Measurements from ENCODE around the gene SLC27A5. TPM values are rescaled to one million over a fixed set of nuclear protein-coding genes. Genes with fewer than 3 reads are reported as not detected.

The SLC27A5 gene
- total and polyA plus RNA-seq, 2 of the 13 experiments (the other 11 are each of a cell fraction or from before 2014, with no cell fraction given), result 30.3 to 40.2 TPM

GRCh38 chr19:58511353-58512208 is at the start of gene SLC27A5 (continued):
- no peak for TF ChIP-seq PBX2 (CRISPR knock-in tag; IDR thresholded peaks at IDR 0.05)
- TF ChIP-seq ZNF337 (CRISPR knock-in tag; IDR thresholded peaks at IDR 0.05; ENCODE audit: borderline replicate concordance, low read depth), result no peak
- no peak for TF ChIP-seq ZNF317 (CRISPR knock-in tag; IDR thresholded peaks at IDR 0.05)
- TF ChIP-seq ZNF121 (CRISPR knock-in tag; IDR thresholded peaks at IDR 0.05), result peak; percentile 100
- TF ChIP-seq PAWR (CRISPR knock-in tag; IDR thresholded peaks at IDR 0.05; ENCODE audit: borderline replicate concordance), result no peak
- TF ChIP-seq, protein P1, sequence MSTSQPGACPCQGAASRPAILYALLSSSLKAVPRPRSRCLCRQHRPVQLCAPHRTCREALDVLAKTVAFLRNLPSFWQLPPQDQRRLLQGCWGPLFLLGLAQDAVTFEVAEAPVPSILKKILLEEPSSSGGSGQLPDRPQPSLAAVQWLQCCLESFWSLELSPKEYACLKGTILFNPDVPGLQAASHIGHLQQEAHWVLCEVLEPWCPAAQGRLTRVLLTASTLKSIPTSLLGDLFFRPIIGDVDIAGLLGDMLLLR (CRISPR knock-in tag; IDR thresholded peaks at IDR 0.05), result 0 out of 2 replicates have a peak, but pooled peaks have one; percentile 1
- peak; percentile 68 for TF ChIP-seq ARNTL (CRISPR knock-in tag; IDR thresholded peaks at IDR 0.05)
- no peak for TF ChIP-seq ZBTB3 (CRISPR knock-in tag; IDR thresholded peaks at IDR 0.05; ENCODE audit: borderline replicate concordance, low read depth)
- TF ChIP-seq TBX3 (IDR thresholded peaks at IDR 0.05; ENCODE audit: borderline replicate concordance), result no peak
- TF ChIP-seq ZSCAN20 (CRISPR knock-in tag; IDR thresholded peaks at IDR 0.05; ENCODE audit: borderline replicate concordance), result no peak
- TF ChIP-seq ZFYVE20 (CRISPR knock-in tag; IDR thresholded peaks at IDR 0.05; ENCODE audit: borderline replicate concordance, low read depth), result 0 out of 2 replicates have a peak, but pooled peaks have one; percentile 33
- no peak for TF ChIP-seq ZSCAN29 (CRISPR knock-in tag; conservative IDR thresholded peaks at IDR 0.05)
- TF ChIP-seq, protein P2, sequence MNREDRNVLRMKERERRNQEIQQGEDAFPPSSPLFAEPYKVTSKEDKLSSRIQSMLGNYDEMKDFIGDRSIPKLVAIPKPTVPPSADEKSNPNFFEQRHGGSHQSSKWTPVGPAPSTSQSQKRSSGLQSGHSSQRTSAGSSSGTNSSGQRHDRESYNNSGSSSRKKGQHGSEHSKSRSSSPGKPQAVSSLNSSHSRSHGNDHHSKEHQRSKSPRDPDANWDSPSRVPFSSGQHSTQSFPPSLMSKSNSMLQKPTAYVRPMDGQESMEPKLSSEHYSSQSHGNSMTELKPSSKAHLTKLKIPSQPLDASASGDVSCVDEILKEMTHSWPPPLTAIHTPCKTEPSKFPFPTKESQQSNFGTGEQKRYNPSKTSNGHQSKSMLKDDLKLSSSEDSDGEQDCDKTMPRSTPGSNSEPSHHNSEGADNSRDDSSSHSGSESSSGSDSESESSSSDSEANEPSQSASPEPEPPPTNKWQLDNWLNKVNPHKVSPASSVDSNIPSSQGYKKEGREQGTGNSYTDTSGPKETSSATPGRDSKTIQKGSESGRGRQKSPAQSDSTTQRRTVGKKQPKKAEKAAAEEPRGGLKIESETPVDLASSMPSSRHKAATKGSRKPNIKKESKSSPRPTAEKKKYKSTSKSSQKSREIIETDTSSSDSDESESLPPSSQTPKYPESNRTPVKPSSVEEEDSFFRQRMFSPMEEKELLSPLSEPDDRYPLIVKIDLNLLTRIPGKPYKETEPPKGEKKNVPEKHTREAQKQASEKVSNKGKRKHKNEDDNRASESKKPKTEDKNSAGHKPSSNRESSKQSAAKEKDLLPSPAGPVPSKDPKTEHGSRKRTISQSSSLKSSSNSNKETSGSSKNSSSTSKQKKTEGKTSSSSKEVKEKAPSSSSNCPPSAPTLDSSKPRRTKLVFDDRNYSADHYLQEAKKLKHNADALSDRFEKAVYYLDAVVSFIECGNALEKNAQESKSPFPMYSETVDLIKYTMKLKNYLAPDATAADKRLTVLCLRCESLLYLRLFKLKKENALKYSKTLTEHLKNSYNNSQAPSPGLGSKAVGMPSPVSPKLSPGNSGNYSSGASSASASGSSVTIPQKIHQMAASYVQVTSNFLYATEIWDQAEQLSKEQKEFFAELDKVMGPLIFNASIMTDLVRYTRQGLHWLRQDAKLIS (CRISPR knock-in tag; IDR thresholded peaks at IDR 0.05), result no peak
- TF ChIP-seq BRCA1 (CRISPR knock-in tag; IDR thresholded peaks at IDR 0.05), result no peak
- TF ChIP-seq MIER2 (CRISPR knock-in tag; IDR thresholded peaks at IDR 0.05), result no peak
- TF ChIP-seq ZFP1 (CRISPR knock-in tag; IDR thresholded peaks at IDR 0.05), result no peak
- TF ChIP-seq NRL (CRISPR knock-in tag; IDR thresholded peaks at IDR 0.05; ENCODE audit: borderline replicate concordance), result no peak
- TF ChIP-seq YEATS4 (CRISPR knock-in tag; IDR thresholded peaks at IDR 0.05; ENCODE audit: borderline replicate concordance), result peak; percentile 67; the same call in 1 of the 2 replicates
- no peak for TF ChIP-seq MAFK (conservative IDR thresholded peaks at IDR 0.05 in 1 of 2, IDR thresholded peaks at IDR 0.05 in 1 of 2; ENCODE audit: low read length in 2 of 2)
- TF ChIP-seq ZNF274 (CRISPR knock-in tag; IDR thresholded peaks at IDR 0.05), result 0 out of 2 replicates have a peak, but pooled peaks have one; percentile 19
- peak; percentile 49; the same call in 1 of the 2 replicates for TF ChIP-seq ZNF563 (CRISPR knock-in tag; IDR thresholded peaks at IDR 0.05)

Data from HepG2 (cell line).